ENCODE results near the gene KIRREL3.

KIRREL3 gene

GRCh38 chr11:126664643-126665042 lies 335.9 kb downstream of the KIRREL3 start:
- no peak for DNase-seq (ENCODE audit: extremely low read depth, insufficient read length)
- TF ChIP-seq CTCF (IDR thresholded peaks at IDR 0.05; ENCODE audit: insufficient read depth, low read length, poor library complexity, severe bottlenecking): no peak
- no peaks in the 10 kb centered on the region for H3K36me3 ChIP-seq (ENCODE audit: control insufficient read depth, insufficient read depth, low read length)
- no peak overlapping the region for H3K4me3 ChIP-seq (replicated peaks; ENCODE audit: low read depth, low read length)
- H3K27me3 ChIP-seq (replicated peaks; ENCODE audit: control insufficient read depth, insufficient read depth, low read length): no peaks in the 10 kb centered on the region; the same call in 1 of the 2 replicates

DNA sequence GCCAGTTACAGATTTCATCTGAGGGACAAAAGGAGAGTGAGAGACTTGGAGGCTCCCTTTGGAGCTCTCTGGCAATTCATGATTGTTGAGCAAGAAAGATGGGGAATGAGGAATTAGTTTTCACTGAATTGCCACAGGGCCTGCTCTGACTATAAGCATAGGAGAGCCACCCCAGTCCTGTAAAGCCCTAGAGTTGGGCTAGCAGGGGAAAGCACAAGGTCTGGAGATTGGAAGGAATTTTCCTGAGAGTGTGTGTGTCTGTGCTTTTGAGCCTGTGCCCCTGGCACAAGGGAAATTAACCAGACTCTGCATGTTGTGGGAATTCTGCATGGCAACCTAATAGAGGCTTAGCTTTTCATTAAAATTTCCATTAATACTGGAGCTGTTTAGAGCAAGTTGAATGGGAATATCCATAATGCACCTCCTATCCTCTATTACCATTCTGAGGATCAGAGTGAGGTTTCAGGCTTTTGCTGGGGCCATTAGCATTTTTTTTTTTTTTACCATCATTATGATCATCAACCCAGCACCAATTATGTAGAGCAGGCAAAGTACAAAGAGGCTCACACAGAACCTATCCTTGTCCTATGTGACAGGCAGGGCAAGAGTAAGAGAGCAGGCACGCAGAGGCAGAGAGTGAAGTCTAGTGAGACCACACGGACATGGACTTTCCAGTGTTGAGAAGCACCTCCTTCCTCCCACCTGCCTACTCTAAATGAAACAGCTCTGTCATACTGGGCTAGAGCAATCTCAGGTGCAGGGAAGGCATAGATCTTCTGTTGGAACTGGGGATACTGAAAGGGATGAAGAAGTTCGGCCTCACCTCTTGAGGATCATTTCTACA lies 336.6 kb downstream of the KIRREL3 start:
- TF ChIP-seq CTCF (IDR thresholded peaks at IDR 0.05; ENCODE audit: insufficient read depth, low read length, poor library complexity, severe bottlenecking): no peak
- no peak for DNase-seq (ENCODE audit: extremely low read depth, insufficient read length)
- no peaks in the 10 kb centered on the region for H3K36me3 ChIP-seq (ENCODE audit: control insufficient read depth, insufficient read depth, low read length)
- no peak overlapping the region for H3K4me3 ChIP-seq (replicated peaks; ENCODE audit: low read depth, low read length)
- H3K27me3 ChIP-seq (replicated peaks; ENCODE audit: control insufficient read depth, insufficient read depth, low read length): no peaks in the 10 kb centered on the region; the same call in 1 of the 2 replicates

DNA sequence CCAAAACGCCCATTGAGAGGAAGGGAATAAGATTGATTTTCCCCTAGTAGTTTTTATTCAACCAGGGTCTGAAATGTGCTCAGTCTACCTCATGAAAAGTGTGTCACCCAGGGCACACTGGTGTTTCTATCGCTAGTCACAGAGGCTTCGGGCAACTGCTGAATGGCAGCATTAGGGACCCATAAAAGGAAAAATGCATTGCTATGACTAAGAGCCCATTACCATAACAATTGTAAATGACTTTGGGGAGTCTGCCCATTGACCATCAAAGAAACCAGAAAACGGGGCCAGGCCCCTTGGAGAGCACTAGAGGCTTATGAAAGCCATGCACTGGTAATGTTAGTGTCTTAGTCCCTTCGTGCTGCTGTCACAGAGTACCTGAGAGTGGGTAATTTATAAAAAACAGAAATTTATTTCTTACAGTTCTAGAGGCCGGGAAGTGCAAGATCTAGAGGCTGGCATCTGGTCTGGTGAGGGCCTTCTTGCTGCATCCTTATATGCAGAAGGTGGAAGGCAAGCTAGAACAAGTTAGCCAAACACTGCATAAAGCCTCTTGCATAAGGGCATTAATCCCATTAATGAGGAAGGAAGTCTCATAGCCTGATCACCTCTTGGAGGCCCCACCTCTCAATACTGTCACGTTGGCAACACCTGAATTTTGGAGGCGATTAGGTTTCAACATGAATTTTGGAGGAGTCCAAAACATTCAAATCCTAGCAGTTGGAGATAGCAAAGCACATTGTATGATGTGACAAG lies 338.4 kb downstream of the KIRREL3 start:
- H3K4me3 ChIP-seq (replicated peaks; ENCODE audit: low read depth, low read length): no peak overlapping the region
- TF ChIP-seq CTCF (IDR thresholded peaks at IDR 0.05; ENCODE audit: insufficient read depth, low read length, poor library complexity, severe bottlenecking): no peak
- no peak for DNase-seq (ENCODE audit: extremely low read depth, insufficient read length)
- no peaks in the 10 kb centered on the region; the same call in 1 of the 2 replicates for H3K27me3 ChIP-seq (replicated peaks; ENCODE audit: control insufficient read depth, insufficient read depth, low read length)
- H3K36me3 ChIP-seq (ENCODE audit: control insufficient read depth, insufficient read depth, low read length): no peaks in the 10 kb centered on the region

DNA sequence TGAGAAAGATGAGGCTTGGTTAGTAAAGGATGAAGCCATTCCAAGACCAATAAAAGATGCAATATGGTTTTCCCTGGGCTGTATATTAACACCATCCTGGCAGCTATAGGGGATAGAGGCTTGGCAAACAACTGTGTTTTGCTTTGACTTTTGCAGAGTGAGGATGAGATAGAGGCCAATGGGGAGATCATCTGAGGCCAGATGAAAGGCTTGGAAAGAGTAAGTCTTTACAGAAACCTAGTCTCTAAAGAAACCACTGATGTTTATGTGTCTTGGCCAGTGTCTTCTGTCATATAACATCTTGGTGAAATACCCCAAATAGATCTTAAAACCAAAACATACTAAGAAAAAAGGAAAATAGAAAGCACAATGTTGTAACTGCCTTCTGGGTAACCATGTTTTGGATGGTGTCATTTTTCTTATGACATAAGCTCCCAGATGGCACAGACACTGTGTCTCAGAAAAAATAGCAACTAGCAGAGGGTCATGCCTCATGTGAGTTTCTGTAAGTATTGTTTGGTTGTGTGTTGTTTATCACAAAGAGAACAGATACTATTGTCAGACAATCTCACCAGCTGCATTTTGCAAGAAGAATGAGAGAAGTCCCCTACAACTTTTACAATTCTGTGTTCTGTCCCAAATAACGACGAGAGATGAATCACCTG lies 339.7 kb downstream of the KIRREL3 start:
- Histone ChIP-seq H3K27me3 (replicated peaks; ENCODE audit: control insufficient read depth, insufficient read depth, low read length) (no peaks in the 10 kb centered on the region; the same call in none of the 2 replicates), H3K4me3 (replicated peaks; ENCODE audit: low read depth, low read length) (no peak overlapping the region), H3K36me3 (ENCODE audit: control insufficient read depth, insufficient read depth, low read length) (no peaks in the 10 kb centered on the region)
- DNase-seq (ENCODE audit: extremely low read depth, insufficient read length): no peak
- TF ChIP-seq CTCF (IDR thresholded peaks at IDR 0.05; ENCODE audit: insufficient read depth, low read length, poor library complexity, severe bottlenecking): no peak

GRCh38 chr11:126660321-126660720 lies 340.2 kb downstream of the KIRREL3 start:
- H3K36me3 ChIP-seq (ENCODE audit: control insufficient read depth, insufficient read depth, low read length): no peaks in the 10 kb centered on the region
- no peak for DNase-seq (ENCODE audit: extremely low read depth, insufficient read length)
- TF ChIP-seq CTCF (IDR thresholded peaks at IDR 0.05; ENCODE audit: insufficient read depth, low read length, poor library complexity, severe bottlenecking): no peak
- H3K4me3 ChIP-seq (replicated peaks; ENCODE audit: low read depth, low read length): no peak overlapping the region
- no peaks in the 10 kb centered on the region; the same call in none of the 2 replicates for H3K27me3 ChIP-seq (replicated peaks; ENCODE audit: control insufficient read depth, insufficient read depth, low read length)
